ENCODE measurements around the gene RYR3. TPM values are rescaled to one million over a fixed set of nuclear protein-coding genes. Genes with fewer than 3 reads are reported as not detected.

RYR3 gene
- total RNA-seq, 4 donors from 2014 or later, result 9.1 to 64.0 (median 30.4) TPM

GRCh38 chr15:33449810-33450209 lies 139.0 kb downstream of the RYR3 start:
- Histone ChIP-seq H3K4me1 (no peaks in the 10 kb centered on the region), H3K9me3 (no peaks in the 10 kb centered on the region), H3K4me3 (no peak overlapping the region), H3K27me3 (no peaks in the 10 kb centered on the region), H3K36me3 (no peaks in the 10 kb centered on the region), H3K27ac (peak overlapping the region in 1 of 2 donors; percentile 64)
- TF ChIP-seq POLR2A (IDR thresholded peaks at IDR 0.05) (no peak), CTCF (IDR thresholded peaks at IDR 0.05) (no peak)
- no peak for DNase-seq
- intact Hi-C loops (cut with DNase I; ENCODE audit: low total_unique reads), result no loop called here

GRCh38 chr15:33451385-33451784 lies 140.6 kb downstream of the RYR3 start:
- no peak overlapping the region for H3K4me3 ChIP-seq
- H3K27me3 ChIP-seq, result no peaks in the 10 kb centered on the region
- no peaks in the 10 kb centered on the region for H3K4me1 ChIP-seq
- H3K36me3 ChIP-seq, result no peaks in the 10 kb centered on the region
- intact Hi-C loops (cut with DNase I; ENCODE audit: low total_unique reads), result no loop called here
- no peak for DNase-seq
- TF ChIP-seq CTCF (IDR thresholded peaks at IDR 0.05) (no peak), POLR2A (IDR thresholded peaks at IDR 0.05) (no peak)
- peak overlapping the region in 1 of 2 donors; percentile 5 for H3K27ac ChIP-seq
- no peaks in the 10 kb centered on the region for H3K9me3 ChIP-seq

GRCh38 chr15:33453761-33454160 lies 143.0 kb downstream of the RYR3 start:
- no peaks in the 10 kb centered on the region for H3K36me3 ChIP-seq
- no peak overlapping the region for H3K4me3 ChIP-seq
- no peaks in the 10 kb centered on the region for H3K4me1 ChIP-seq
- no peaks in the 10 kb centered on the region for H3K9me3 ChIP-seq
- no peak for DNase-seq
- H3K27ac ChIP-seq, result no peak overlapping the region
- H3K27me3 ChIP-seq, result no peaks in the 10 kb centered on the region
- intact Hi-C loops (cut with DNase I; ENCODE audit: low total_unique reads), result no loop called here
- no peak for TF ChIP-seq POLR2A (IDR thresholded peaks at IDR 0.05)
- TF ChIP-seq CTCF (IDR thresholded peaks at IDR 0.05), result no peak

- intact Hi-C loops (cut with DNase I; ENCODE audit: low total_unique reads), result no loop called here
- H3K4me1 ChIP-seq, result no peaks in the 10 kb centered on the region
- H3K9me3 ChIP-seq, result no peaks in the 10 kb centered on the region
- no peaks in the 10 kb centered on the region for H3K36me3 ChIP-seq
- H3K27ac ChIP-seq, result no peak overlapping the region
- H3K4me3 ChIP-seq, result no peak overlapping the region
- H3K27me3 ChIP-seq, result no peaks in the 10 kb centered on the region
- no peak for DNase-seq
- TF ChIP-seq CTCF (IDR thresholded peaks at IDR 0.05) (no peak), POLR2A (IDR thresholded peaks at IDR 0.05) (no peak)
Measured at GRCh38 chr15:33454346-33454745, 143.6 kb downstream of the RYR3 start.

- no peak for DNase-seq
- Histone ChIP-seq H3K9me3 (no peaks in the 10 kb centered on the region), H3K36me3 (no peaks in the 10 kb centered on the region), H3K27ac (no peak overlapping the region), H3K4me1 (no peaks in the 10 kb centered on the region), H3K27me3 (no peaks in the 10 kb centered on the region), H3K4me3 (no peak overlapping the region)
- intact Hi-C loops (cut with DNase I; ENCODE audit: low total_unique reads), result no loop called here
- TF ChIP-seq CTCF (IDR thresholded peaks at IDR 0.05), result no peak
- no peak for TF ChIP-seq POLR2A (IDR thresholded peaks at IDR 0.05)
Measured at GRCh38 chr15:33454996-33455395, 144.2 kb downstream of the RYR3 start.
